Measurements from ENCODE around the gene DUSP19. TPM values are rescaled to one million over a fixed set of nuclear protein-coding genes. Genes with fewer than 3 reads are reported as not detected.

The DUSP19 gene
- total RNA-seq, 1 experiment from 2014 or later: 2.9 TPM

DNA sequence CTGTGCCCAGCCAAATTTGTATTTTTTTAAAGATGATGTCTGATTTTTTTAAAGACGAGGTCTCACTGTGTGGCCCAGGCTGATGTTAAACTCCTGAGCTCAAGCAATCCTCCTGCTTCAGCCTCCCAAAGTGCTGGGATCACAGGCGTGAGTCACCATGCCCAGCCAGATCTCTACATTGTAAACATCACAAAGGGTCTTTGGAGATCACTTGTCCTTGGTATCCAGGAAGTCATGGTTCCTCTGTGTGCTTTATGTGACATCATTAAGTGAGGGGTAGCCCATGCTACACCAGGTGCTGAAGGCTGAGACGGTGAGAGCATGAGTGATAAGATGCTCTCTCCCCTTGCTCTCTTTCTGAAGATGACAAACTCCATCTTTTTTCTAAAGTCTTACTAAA lies 38.7 kb downstream of the DUSP19 start:
- Histone ChIP-seq H3K36me3 (ENCODE audit: control insufficient read depth in 1 of 2, insufficient read depth in 2 of 2, low read length in 2 of 2) (no peaks in the 10 kb centered on the region), H4K20me1 (ENCODE audit: insufficient read depth) (no peaks in the 10 kb centered on the region), H3K4me1 (ENCODE audit: control insufficient read depth in 1 of 2, insufficient read depth in 2 of 2, low read length in 2 of 2) (no peaks in the 10 kb centered on the region), H3K9me2 (ENCODE audit: insufficient read depth) (no peaks in the 10 kb centered on the region), H3K9me3 (ENCODE audit: control insufficient read depth in 1 of 2, insufficient read depth in 1 of 2, low read depth in 1 of 2, low read length in 2 of 2) (no peaks in the 10 kb centered on the region), H3K79me2 (ENCODE audit: insufficient read depth, low read length) (no peaks in the 10 kb centered on the region), H3K27me3 (ENCODE audit: insufficient read depth, low read length) (no peaks in the 10 kb centered on the region), H3K9ac (ENCODE audit: low read length) (no peak overlapping the region), H2AFZ (ENCODE audit: low read depth, low read length, poor library complexity, severe bottlenecking) (no peak overlapping the region), H3K4me3 (replicated peaks in 1 of 2; ENCODE audit: low read depth in 1 of 2, low read length in 2 of 2) (no peak overlapping the region), H3K4me2 (ENCODE audit: low read length) (no peak overlapping the region), H3K27ac (ENCODE audit: low read depth, low read length) (no peak overlapping the region)
- ChIA-PET POLR2A (no interaction called here), CTCF (no interaction called here), RAD21 (ENCODE audit: low non-redundant PET in 1 of 2, low total read pairs in 2 of 2, uncharacterized antibody in 2 of 2, unreplicated experiment in 2 of 2) (no interaction called here)
- intact Hi-C loops (cut with micrococcal nuclease): no loop called here
- TF ChIP-seq ZNF274 (IDR thresholded peaks at IDR 0.05; ENCODE audit: low read depth, low read length) (no peak), TCF7L2 (IDR thresholded peaks at IDR 0.05; ENCODE audit: borderline replicate concordance, extremely low read depth, insufficient read depth, insufficient read length) (no peak), POLR2AphosphoS5 (IDR thresholded peaks at IDR 0.05; ENCODE audit: low read depth, low read length) (no peak), RAD21 (IDR thresholded peaks at IDR 0.05; ENCODE audit: low read depth) (no peak), SRF (IDR thresholded peaks at IDR 0.05; ENCODE audit: low read depth) (no peak), YY1 (IDR thresholded peaks at IDR 0.05; ENCODE audit: extremely low read depth, insufficient replicate concordance, low read depth, low read length) (no peak), EZH2 (IDR thresholded peaks at IDR 0.05) (no peak), CBX3 (IDR thresholded peaks at IDR 0.05; ENCODE audit: low read depth) (no peak), ELF1 (IDR thresholded peaks at IDR 0.05; ENCODE audit: borderline replicate concordance, low read depth) (no peak), JUND (IDR thresholded peaks at IDR 0.05) (no peak), EZH2phosphoT487 (IDR thresholded peaks at IDR 0.05; ENCODE audit: borderline replicate concordance) (no peak), ZFX (IDR thresholded peaks at IDR 0.05) (no peak), SIN3A (IDR thresholded peaks at IDR 0.05; ENCODE audit: low read depth) (no peak), EGR1 (IDR thresholded peaks at IDR 0.05; ENCODE audit: low read depth) (no peak)
- TF ChIP-seq, protein P1, sequence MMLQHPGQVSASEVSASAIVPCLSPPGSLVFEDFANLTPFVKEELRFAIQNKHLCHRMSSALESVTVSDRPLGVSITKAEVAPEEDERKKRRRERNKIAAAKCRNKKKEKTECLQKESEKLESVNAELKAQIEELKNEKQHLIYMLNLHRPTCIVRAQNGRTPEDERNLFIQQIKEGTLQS (IDR thresholded peaks at IDR 0.05): no peak
- TF ChIP-seq, protein P2, sequence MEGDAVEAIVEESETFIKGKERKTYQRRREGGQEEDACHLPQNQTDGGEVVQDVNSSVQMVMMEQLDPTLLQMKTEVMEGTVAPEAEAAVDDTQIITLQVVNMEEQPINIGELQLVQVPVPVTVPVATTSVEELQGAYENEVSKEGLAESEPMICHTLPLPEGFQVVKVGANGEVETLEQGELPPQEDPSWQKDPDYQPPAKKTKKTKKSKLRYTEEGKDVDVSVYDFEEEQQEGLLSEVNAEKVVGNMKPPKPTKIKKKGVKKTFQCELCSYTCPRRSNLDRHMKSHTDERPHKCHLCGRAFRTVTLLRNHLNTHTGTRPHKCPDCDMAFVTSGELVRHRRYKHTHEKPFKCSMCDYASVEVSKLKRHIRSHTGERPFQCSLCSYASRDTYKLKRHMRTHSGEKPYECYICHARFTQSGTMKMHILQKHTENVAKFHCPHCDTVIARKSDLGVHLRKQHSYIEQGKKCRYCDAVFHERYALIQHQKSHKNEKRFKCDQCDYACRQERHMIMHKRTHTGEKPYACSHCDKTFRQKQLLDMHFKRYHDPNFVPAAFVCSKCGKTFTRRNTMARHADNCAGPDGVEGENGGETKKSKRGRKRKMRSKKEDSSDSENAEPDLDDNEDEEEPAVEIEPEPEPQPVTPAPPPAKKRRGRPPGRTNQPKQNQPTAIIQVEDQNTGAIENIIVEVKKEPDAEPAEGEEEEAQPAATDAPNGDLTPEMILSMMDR (IDR thresholded peaks at IDR 0.05 in 2 of 3, conservative IDR thresholded peaks at IDR 0.05 in 1 of 3; ENCODE audit: borderline replicate concordance in 1 of 3, insufficient read depth in 1 of 3, low read depth in 2 of 3, low read length in 2 of 3): no peak
- TF ChIP-seq, protein P3, sequence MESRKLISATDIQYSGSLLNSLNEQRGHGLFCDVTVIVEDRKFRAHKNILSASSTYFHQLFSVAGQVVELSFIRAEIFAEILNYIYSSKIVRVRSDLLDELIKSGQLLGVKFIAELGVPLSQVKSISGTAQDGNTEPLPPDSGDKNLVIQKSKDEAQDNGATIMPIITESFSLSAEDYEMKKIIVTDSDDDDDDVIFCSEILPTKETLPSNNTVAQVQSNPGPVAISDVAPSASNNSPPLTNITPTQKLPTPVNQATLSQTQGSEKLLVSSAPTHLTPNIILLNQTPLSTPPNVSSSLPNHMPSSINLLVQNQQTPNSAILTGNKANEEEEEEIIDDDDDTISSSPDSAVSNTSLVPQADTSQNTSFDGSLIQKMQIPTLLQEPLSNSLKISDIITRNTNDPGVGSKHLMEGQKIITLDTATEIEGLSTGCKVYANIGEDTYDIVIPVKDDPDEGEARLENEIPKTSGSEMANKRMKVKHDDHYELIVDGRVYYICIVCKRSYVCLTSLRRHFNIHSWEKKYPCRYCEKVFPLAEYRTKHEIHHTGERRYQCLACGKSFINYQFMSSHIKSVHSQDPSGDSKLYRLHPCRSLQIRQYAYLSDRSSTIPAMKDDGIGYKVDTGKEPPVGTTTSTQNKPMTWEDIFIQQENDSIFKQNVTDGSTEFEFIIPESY (IDR thresholded peaks at IDR 0.05; ENCODE audit: extremely low read depth, insufficient replicate concordance, low read length): no peak
- TF ChIP-seq, protein P4, sequence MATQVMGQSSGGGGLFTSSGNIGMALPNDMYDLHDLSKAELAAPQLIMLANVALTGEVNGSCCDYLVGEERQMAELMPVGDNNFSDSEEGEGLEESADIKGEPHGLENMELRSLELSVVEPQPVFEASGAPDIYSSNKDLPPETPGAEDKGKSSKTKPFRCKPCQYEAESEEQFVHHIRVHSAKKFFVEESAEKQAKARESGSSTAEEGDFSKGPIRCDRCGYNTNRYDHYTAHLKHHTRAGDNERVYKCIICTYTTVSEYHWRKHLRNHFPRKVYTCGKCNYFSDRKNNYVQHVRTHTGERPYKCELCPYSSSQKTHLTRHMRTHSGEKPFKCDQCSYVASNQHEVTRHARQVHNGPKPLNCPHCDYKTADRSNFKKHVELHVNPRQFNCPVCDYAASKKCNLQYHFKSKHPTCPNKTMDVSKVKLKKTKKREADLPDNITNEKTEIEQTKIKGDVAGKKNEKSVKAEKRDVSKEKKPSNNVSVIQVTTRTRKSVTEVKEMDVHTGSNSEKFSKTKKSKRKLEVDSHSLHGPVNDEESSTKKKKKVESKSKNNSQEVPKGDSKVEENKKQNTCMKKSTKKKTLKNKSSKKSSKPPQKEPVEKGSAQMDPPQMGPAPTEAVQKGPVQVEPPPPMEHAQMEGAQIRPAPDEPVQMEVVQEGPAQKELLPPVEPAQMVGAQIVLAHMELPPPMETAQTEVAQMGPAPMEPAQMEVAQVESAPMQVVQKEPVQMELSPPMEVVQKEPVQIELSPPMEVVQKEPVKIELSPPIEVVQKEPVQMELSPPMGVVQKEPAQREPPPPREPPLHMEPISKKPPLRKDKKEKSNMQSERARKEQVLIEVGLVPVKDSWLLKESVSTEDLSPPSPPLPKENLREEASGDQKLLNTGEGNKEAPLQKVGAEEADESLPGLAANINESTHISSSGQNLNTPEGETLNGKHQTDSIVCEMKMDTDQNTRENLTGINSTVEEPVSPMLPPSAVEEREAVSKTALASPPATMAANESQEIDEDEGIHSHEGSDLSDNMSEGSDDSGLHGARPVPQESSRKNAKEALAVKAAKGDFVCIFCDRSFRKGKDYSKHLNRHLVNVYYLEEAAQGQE (IDR thresholded peaks at IDR 0.05; ENCODE audit: low read depth): no peak
- BruUV-seq (replicated peaks): no TSS peak
- DNase-seq (ENCODE audit: low read depth, low spot score): no peak
- no peak for ATAC-seq

Data from HCT116 (cell line).